Measurements from ENCODE around the gene PDZRN3. TPM values are rescaled to one million over a fixed set of nuclear protein-coding genes. Genes with fewer than 3 reads are reported as not detected.

Gene PDZRN3
- total RNA-seq, 1 experiment from 2014 or later, result 0.17 TPM

DNA sequence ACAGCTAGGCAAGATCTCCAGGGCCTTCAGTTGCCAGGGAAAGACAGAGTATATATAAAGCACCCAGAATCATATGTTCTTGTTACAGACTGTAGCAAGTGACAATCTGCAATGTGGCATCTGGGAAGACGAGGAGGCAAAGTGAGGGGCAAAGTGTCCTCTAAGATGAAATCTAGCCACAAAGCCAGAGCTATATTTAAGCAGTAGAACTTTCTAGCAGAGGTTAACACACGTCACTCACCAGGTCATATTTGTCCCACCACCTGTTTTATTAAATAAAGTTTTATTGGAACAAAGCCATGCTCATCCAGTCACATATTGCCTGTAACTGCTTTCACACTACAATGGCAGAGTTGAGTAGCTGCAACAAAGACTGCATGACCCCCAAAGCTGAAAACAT, 51.5 kb downstream of the PDZRN3 start:
- Histone ChIP-seq H3K4me2 (ENCODE audit: low read length) (no peak overlapping the region), H3K36me3 (ENCODE audit: control insufficient read depth in 1 of 2, insufficient read depth in 2 of 2, low read length in 2 of 2) (no peaks in the 10 kb centered on the region), H3K4me1 (ENCODE audit: control insufficient read depth in 1 of 2, insufficient read depth in 2 of 2, low read length in 2 of 2) (no peaks in the 10 kb centered on the region), H4K20me1 (ENCODE audit: insufficient read depth) (no peaks in the 10 kb centered on the region), H3K4me3 (replicated peaks in 1 of 2; ENCODE audit: low read depth in 1 of 2, low read length in 2 of 2) (no peak overlapping the region), H3K9me3 (ENCODE audit: control insufficient read depth in 1 of 2, insufficient read depth in 1 of 2, low read depth in 1 of 2, low read length in 2 of 2) (no peaks in the 10 kb centered on the region), H3K27me3 (ENCODE audit: insufficient read depth, low read length) (no peaks in the 10 kb centered on the region), H3K27ac (ENCODE audit: low read depth, low read length) (no peak overlapping the region), H3K9ac (ENCODE audit: low read length) (no peak overlapping the region), H3K9me2 (ENCODE audit: insufficient read depth) (no peaks in the 10 kb centered on the region), H2AFZ (ENCODE audit: low read depth, low read length, poor library complexity, severe bottlenecking) (no peak overlapping the region), H3K79me2 (ENCODE audit: insufficient read depth, low read length) (no peaks in the 10 kb centered on the region)
- BruUV-seq (replicated peaks), result no TSS peak
- CTCF ChIA-PET, result no interaction called here
- TF ChIP-seq SP1 (IDR thresholded peaks at IDR 0.05; ENCODE audit: low read depth) (no peak), POLR2A (IDR thresholded peaks at IDR 0.05; ENCODE audit: borderline replicate concordance, extremely low read depth, insufficient read depth, insufficient read length) (no peak), YY1 (IDR thresholded peaks at IDR 0.05; ENCODE audit: extremely low read depth, insufficient replicate concordance, low read depth, low read length) (no peak), SRF (IDR thresholded peaks at IDR 0.05; ENCODE audit: low read depth) (no peak), ELF1 (IDR thresholded peaks at IDR 0.05; ENCODE audit: borderline replicate concordance, low read depth) (no peak), POLR2AphosphoS5 (IDR thresholded peaks at IDR 0.05; ENCODE audit: low read depth, low read length) (no peak), ZNF274 (IDR thresholded peaks at IDR 0.05; ENCODE audit: low read depth, low read length) (no peak), CBX3 (IDR thresholded peaks at IDR 0.05; ENCODE audit: low read depth) (no peak), CEBPB (IDR thresholded peaks at IDR 0.05; ENCODE audit: low read depth) (no peak)
- RAD21 ChIA-PET (ENCODE audit: low non-redundant PET in 1 of 2, low total read pairs in 2 of 2, uncharacterized antibody in 2 of 2, unreplicated experiment in 2 of 2), result no interaction called here
- ATAC-seq (no peak), DNase-seq (ENCODE audit: low read depth, low spot score) (no peak)
- intact Hi-C loops (cut with micrococcal nuclease), result no loop called here
- POLR2A ChIA-PET, result no interaction called here

DNA sequence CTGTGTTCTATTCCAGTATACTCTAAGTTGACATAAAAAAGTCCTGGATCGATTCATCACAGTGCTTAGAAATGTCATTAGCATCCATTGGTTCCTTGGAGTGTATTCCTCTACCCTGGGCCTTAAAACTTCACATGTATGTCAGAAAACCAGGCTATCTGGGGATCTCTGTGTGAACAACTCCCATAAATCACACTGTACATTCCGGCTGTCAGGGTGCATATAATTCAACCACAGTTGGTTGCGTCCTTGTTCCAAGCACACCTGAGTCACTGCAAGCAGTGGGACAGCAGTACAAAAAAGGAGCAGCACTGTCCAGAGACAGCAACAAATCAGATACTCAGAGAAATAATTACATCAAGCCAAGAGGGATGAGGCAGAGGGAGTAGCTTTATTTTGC, 52.4 kb downstream of the PDZRN3 start:
- no peaks in the 10 kb centered on the region for H3K9me2 ChIP-seq (ENCODE audit: insufficient read depth)
- no peaks in the 10 kb centered on the region for H4K20me1 ChIP-seq (ENCODE audit: insufficient read depth)
- H3K4me3 ChIP-seq (replicated peaks in 1 of 2; ENCODE audit: low read depth in 1 of 2, low read length in 2 of 2), result no peak overlapping the region
- intact Hi-C loops (cut with micrococcal nuclease), result no loop called here
- BruUV-seq (replicated peaks), result no TSS peak
- H3K4me1 ChIP-seq (ENCODE audit: control insufficient read depth in 1 of 2, insufficient read depth in 2 of 2, low read length in 2 of 2), result no peaks in the 10 kb centered on the region
- no peaks in the 10 kb centered on the region for H3K27me3 ChIP-seq (ENCODE audit: insufficient read depth, low read length)
- CTCF ChIA-PET, result no interaction called here
- no peak for DNase-seq (ENCODE audit: low read depth, low spot score)
- no peaks in the 10 kb centered on the region for H3K79me2 ChIP-seq (ENCODE audit: insufficient read depth, low read length)
- no peak overlapping the region for H3K4me2 ChIP-seq (ENCODE audit: low read length)
- RAD21 ChIA-PET (ENCODE audit: low non-redundant PET in 1 of 2, low total read pairs in 2 of 2, uncharacterized antibody in 2 of 2, unreplicated experiment in 2 of 2), result no interaction called here
- no peak for ATAC-seq
- H3K27ac ChIP-seq (ENCODE audit: low read depth, low read length), result no peak overlapping the region
- no peak overlapping the region for H2AFZ ChIP-seq (ENCODE audit: low read depth, low read length, poor library complexity, severe bottlenecking)
- POLR2A ChIA-PET, result no interaction called here
- H3K9ac ChIP-seq (ENCODE audit: low read length), result no peak overlapping the region
- H3K9me3 ChIP-seq (ENCODE audit: control insufficient read depth in 1 of 2, insufficient read depth in 1 of 2, low read depth in 1 of 2, low read length in 2 of 2), result no peaks in the 10 kb centered on the region
- H3K36me3 ChIP-seq (ENCODE audit: control insufficient read depth in 1 of 2, insufficient read depth in 2 of 2, low read length in 2 of 2), result no peaks in the 10 kb centered on the region
- TF ChIP-seq, protein P1, sequence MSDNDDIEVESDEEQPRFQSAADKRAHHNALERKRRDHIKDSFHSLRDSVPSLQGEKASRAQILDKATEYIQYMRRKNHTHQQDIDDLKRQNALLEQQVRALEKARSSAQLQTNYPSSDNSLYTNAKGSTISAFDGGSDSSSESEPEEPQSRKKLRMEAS (IDR thresholded peaks at IDR 0.05), result no peak
- TF ChIP-seq POLR2A (IDR thresholded peaks at IDR 0.05; ENCODE audit: borderline replicate concordance, extremely low read depth, insufficient read depth, insufficient read length) (no peak), RAD21 (IDR thresholded peaks at IDR 0.05; ENCODE audit: low read depth) (no peak), CBX3 (IDR thresholded peaks at IDR 0.05; ENCODE audit: low read depth) (no peak), CEBPB (IDR thresholded peaks at IDR 0.05; ENCODE audit: low read depth) (no peak), ZNF274 (IDR thresholded peaks at IDR 0.05; ENCODE audit: low read depth, low read length) (no peak), EZH2 (IDR thresholded peaks at IDR 0.05) (no peak), SP1 (IDR thresholded peaks at IDR 0.05; ENCODE audit: low read depth) (no peak), SIN3A (IDR thresholded peaks at IDR 0.05; ENCODE audit: low read depth) (no peak), EZH2phosphoT487 (IDR thresholded peaks at IDR 0.05; ENCODE audit: borderline replicate concordance) (no peak), TCF7L2 (IDR thresholded peaks at IDR 0.05; ENCODE audit: borderline replicate concordance, extremely low read depth, insufficient read depth, insufficient read length) (no peak), SRF (IDR thresholded peaks at IDR 0.05; ENCODE audit: low read depth) (no peak), FOSL1 (IDR thresholded peaks at IDR 0.05; ENCODE audit: low read depth) (no peak), ELF1 (IDR thresholded peaks at IDR 0.05; ENCODE audit: borderline replicate concordance, low read depth) (no peak)
- TF ChIP-seq, protein P2, sequence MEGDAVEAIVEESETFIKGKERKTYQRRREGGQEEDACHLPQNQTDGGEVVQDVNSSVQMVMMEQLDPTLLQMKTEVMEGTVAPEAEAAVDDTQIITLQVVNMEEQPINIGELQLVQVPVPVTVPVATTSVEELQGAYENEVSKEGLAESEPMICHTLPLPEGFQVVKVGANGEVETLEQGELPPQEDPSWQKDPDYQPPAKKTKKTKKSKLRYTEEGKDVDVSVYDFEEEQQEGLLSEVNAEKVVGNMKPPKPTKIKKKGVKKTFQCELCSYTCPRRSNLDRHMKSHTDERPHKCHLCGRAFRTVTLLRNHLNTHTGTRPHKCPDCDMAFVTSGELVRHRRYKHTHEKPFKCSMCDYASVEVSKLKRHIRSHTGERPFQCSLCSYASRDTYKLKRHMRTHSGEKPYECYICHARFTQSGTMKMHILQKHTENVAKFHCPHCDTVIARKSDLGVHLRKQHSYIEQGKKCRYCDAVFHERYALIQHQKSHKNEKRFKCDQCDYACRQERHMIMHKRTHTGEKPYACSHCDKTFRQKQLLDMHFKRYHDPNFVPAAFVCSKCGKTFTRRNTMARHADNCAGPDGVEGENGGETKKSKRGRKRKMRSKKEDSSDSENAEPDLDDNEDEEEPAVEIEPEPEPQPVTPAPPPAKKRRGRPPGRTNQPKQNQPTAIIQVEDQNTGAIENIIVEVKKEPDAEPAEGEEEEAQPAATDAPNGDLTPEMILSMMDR (IDR thresholded peaks at IDR 0.05 in 2 of 3, conservative IDR thresholded peaks at IDR 0.05 in 1 of 3; ENCODE audit: borderline replicate concordance in 1 of 3, insufficient read depth in 1 of 3, low read depth in 2 of 3, low read length in 2 of 3), result no peak

Data from HCT116 (cell line).